ENCODE measurements around the gene DIDO1.
A peak's percentile ranks its signal among the peaks of the same experiment; 100 is the strongest.
"Not testable (repeated sequence)": the region's sequence is repeated elsewhere in the genome, so short reads cannot be mapped to it uniquely, and the experiment has no call there.

The DIDO1 gene

DNA sequence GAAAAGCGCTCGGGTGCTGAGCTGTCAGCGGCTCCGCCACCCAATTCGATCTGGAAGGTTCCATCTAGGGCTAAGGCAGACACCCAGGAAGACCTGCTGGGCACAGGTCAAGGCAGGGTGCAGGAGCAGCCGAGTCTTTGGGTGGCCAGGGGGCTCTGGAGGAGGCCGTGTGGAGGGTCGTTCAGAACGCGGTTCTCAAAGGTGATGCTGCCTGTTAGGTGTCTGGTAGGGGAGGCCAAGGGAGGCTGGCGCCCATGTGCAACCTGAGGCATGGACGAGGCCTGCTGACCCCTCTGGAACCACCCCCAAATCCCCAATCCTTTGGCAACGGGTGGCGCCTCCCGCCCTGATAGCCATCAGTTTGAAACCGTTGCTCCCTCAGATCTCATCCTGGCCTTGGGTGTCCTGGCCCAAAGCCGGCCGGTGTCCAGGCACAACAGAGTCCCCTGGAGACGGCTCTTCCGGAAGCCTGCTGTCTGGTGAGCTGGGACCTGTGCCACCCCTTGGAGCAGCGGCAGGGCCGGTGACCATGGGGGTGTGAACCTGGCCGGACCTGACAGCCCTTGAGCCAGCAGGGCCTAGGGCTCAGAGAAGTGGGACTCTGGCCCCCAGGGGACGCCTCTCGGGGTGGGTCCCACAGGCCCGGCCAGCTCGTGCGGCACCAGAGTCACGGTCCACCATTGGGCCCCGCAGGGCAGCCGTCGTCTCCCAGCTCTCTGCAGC is 36.7 kb upstream of the DIDO1 start:
- no peaks in the 10 kb centered on the region for H3K27me3 ChIP-seq
- TF ChIP-seq, protein P1, sequence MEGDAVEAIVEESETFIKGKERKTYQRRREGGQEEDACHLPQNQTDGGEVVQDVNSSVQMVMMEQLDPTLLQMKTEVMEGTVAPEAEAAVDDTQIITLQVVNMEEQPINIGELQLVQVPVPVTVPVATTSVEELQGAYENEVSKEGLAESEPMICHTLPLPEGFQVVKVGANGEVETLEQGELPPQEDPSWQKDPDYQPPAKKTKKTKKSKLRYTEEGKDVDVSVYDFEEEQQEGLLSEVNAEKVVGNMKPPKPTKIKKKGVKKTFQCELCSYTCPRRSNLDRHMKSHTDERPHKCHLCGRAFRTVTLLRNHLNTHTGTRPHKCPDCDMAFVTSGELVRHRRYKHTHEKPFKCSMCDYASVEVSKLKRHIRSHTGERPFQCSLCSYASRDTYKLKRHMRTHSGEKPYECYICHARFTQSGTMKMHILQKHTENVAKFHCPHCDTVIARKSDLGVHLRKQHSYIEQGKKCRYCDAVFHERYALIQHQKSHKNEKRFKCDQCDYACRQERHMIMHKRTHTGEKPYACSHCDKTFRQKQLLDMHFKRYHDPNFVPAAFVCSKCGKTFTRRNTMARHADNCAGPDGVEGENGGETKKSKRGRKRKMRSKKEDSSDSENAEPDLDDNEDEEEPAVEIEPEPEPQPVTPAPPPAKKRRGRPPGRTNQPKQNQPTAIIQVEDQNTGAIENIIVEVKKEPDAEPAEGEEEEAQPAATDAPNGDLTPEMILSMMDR (IDR thresholded peaks at IDR 0.05; ENCODE audit: low read depth, low read length) = no peak
- H3K4me3 ChIP-seq (ENCODE audit: low read depth, low read length) = no peak overlapping the region
- H3K36me3 ChIP-seq = no peaks in the 10 kb centered on the region
- no peaks in the 10 kb centered on the region for H3K9me3 ChIP-seq
- DNase-seq = no peak
- peaks cover 16% of the 10 kb centered on the region for H3K4me1 ChIP-seq

DNA sequence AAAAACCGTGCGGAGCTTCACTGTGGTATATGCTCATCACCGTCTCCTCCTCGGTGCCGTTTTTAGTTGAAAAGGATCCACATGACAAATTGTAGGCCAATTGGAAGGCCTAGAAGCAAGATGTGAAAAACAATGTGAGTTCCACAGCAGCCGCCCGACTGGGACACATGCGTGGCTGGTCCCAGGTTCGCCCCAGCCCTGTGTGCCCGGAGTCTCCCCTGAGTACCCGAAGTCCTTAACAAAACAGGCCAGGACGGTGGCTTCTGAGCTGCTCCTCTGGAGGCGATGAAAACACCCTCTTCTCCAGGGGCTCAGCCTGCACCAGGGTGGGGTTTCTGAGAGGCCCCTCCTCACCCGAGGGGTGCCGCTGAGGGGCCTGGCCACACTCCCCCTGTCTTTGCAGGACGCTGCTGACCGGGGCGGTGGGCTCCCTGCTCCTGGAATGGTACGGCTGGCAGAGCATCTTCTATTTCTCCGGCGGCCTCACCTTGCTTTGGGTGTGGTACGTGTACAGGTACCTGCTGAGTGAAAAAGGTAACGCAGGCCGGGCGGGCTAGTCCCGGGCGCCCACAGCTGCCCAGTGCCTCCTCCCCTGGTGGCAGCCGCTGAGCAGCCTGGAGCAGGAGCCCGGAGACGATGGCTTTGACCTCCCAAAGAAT is 36.0 kb upstream of the DIDO1 start:
- DNase-seq = no peak
- Histone ChIP-seq H3K9me3 (no peaks in the 10 kb centered on the region), H3K36me3 (no peaks in the 10 kb centered on the region), H3K4me3 (ENCODE audit: low read depth, low read length) (no peak overlapping the region), H3K4me1 (peaks cover 16% of the 10 kb centered on the region), H3K27me3 (no peaks in the 10 kb centered on the region)
- TF ChIP-seq, protein P1 (IDR thresholded peaks at IDR 0.05; ENCODE audit: low read depth, low read length) = no peak

DNA sequence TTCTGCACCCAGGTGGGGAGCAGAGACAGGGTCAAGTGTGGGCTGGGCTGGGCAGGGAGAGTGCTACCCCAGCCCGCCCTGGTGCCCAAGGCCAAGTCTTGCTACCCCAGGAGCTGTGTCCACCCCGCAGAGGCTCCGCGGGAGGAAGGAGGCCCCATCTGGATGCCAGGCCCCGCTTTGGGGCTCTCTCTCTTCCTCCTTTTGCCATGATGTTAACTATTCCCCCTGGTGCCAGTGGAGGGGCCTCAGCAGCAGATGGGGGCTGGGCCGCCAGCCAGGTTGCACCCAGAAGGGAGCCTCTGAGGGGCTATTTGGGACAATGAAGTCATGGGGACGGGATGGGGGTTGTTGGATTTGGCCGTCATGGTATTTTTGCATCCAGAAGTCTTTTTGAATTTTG is 35.5 kb upstream of the DIDO1 start:
- H3K36me3 ChIP-seq = no peaks in the 10 kb centered on the region

DNA sequence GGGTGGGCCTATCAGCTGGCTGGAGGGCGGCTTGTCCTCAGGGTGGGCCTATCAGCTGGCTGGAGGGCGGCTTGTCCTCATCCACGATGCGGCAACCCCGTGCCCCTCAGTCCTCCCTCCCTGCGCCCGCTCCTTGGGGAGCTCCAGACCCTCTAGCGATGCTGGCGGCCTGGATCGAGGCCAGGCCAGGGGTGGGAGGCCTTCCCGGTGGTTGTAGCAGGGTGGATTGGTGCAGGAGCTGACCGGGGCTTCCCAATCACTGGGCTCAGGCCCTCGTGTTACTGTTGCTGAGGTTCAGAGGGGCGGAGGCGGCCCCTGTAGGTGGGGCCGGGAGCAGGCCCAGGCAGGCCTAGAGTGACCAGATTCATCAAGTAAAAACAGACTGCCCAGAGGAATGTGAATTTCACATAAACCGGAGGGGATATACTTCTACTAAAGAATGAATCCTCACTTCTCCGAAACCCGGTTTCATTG is 35.0 kb upstream of the DIDO1 start:
- H3K9me3 ChIP-seq = no peaks in the 10 kb centered on the region
- peaks cover 22% of the 10 kb centered on the region for H3K4me1 ChIP-seq
- TF ChIP-seq, protein P1 (IDR thresholded peaks at IDR 0.05; ENCODE audit: low read depth, low read length) = peak; percentile 31
- no peaks in the 10 kb centered on the region for H3K27me3 ChIP-seq
- peak; percentile 99 for DNase-seq
- H3K4me3 ChIP-seq (ENCODE audit: low read depth, low read length) = peak overlapping the region; percentile 23
- no peaks in the 10 kb centered on the region for H3K36me3 ChIP-seq

More for the DNA sequence above, 35.5 kb upstream of the DIDO1 start:
- Histone ChIP-seq H3K27me3 (no peaks in the 10 kb centered on the region), H3K4me1 (peaks cover 17% of the 10 kb centered on the region), H3K4me3 (ENCODE audit: low read depth, low read length) (peak overlapping the region; percentile 23), H3K9me3 (no peaks in the 10 kb centered on the region)
- TF ChIP-seq, protein P1 (IDR thresholded peaks at IDR 0.05; ENCODE audit: low read depth, low read length) = no peak
- DNase-seq = no peak

DNA sequence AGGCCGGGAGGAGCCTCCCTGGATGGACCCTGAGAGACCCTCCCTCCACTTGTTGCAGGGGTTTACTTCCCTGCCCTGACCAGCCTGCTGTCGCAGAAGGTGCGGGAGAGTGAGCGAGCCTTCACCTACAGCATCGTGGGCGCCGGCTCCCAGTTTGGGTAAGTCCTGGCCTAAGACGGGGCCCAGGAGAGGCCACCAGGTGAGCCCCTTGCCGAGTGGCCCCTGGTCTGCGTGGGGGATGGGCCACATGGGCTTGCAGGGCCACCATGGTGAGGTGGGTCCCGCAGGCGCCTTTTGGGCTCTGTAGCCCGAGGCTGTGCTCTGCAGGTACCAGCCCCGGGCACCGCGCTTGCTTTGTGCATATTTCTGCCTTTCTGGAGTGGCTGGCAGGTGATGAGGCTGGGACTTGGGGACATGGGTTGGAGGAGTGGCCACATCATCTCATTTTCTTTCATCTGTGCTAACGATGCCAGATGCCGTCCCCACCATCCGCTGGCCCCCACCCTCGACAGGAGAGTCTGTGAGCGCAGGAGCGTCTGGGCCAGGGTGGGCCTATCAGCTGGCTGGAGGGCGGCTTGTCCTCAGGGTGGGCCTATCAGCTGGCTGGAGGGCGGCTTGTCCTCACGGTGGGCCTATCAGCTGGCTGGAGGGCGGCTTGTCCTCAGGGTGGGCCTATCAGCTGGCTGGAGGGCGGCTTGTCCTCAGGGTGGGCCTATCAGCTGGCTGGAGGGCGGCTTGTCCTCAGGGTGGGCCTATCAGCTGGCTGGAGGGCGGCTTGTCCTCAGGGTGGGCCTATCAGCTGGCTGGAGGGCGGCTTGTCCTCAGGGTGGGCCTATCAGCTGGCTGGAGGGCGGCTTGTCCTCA is 34.4 kb upstream of the DIDO1 start:
- not testable (repeated sequence) for H3K27me3 ChIP-seq, H3K9me3 ChIP-seq, H3K36me3 ChIP-seq
- peak overlapping the region; percentile 49 for H3K4me3 ChIP-seq (ENCODE audit: low read depth, low read length)
- peaks cover 24% of the 10 kb centered on the region for H3K4me1 ChIP-seq
- DNase-seq = peak; percentile 95

DNA sequence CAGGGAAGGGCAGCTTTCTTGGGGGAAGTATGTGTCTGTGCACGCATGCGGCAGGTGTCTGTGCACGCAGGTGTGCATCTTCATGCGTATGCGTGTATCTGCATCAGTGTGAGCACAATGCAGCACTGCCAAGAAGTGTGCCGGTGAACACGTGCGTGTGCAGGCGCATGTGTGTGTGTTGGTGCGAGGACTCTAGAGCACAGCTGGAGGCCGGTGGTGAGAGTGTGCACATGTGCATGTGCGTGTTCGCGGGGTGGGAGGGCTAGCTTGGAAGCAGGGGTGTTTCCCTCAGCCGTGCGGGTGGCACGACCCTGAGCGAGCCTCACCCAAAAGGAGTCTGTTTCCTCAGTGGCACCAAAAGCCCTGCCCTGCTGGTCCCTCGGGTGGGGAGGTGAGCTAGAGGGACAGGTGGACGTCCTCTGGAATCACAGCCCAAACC is 33.7 kb upstream of the DIDO1 start:
- peaks cover 24% of the 10 kb centered on the region for H3K4me1 ChIP-seq
- TF ChIP-seq, protein P1 (IDR thresholded peaks at IDR 0.05; ENCODE audit: low read depth, low read length) = no peak
- H3K27me3 ChIP-seq = no peaks in the 10 kb centered on the region
- DNase-seq = no peak
- no peak overlapping the region for H3K4me3 ChIP-seq (ENCODE audit: low read depth, low read length)
- H3K9me3 ChIP-seq = no peaks in the 10 kb centered on the region
- H3K36me3 ChIP-seq = no peaks in the 10 kb centered on the region

Data from BE2C (cell line).